CD4-positive, alpha-beta memory T cell (primary cell): ENCODE measurements around the gene CAPNS1. TPM values are rescaled to one million over a fixed set of nuclear protein-coding genes. Genes with fewer than 3 reads are reported as not detected.
A peak's percentile ranks its signal among the peaks of the same experiment; 100 is the strongest.
"Not testable (repeated sequence)": the region's sequence is repeated elsewhere in the genome, so short reads cannot be mapped to it uniquely, and the experiment has no call there.

ENCODE experiments used
- CTCF ChIA-PET: fragments of 350-600 bp; sonication (Branson Sonifier 250); formaldehyde crosslinking; loops from one replicate; lab custom pipeline; 2021; ENCODE audit warnings: inconsistent platforms; ENCODE audit not compliant: partially characterized antibody; lab: Charles Lee
- POLR2A ChIA-PET: fragments of 350-600 bp; sonication (Branson Sonifier 250); formaldehyde crosslinking; loops from one replicate; lab custom pipeline; 2021; ENCODE audit not compliant: partially characterized antibody; lab: Charles Lee
- DNase-seq, 5 donors: peaks; one replicate each; pipeline versions ENCODE4 v3.0.0 to v3.0.0-alpha.2; 2020 to 2022; ENCODE audit warnings: mixed read lengths in 1 of 5
- H3K27ac ChIP-seq: one replicate; pipeline ENCODE4 v1.7.0; 2013; ENCODE audit warnings: low read depth, low read length
- H3K27me3 ChIP-seq: 2 replicates; pipeline ENCODE4 v1.7.0; 2013; ENCODE audit warnings: mild to moderate bottlenecking, low read length, moderate library complexity; ENCODE audit not compliant: insufficient read depth
- H3K36me3 ChIP-seq: 2 replicates; pipeline ENCODE4 v1.7.0; 2013; ENCODE audit warnings: mild to moderate bottlenecking, low read length, moderate library complexity; ENCODE audit not compliant: insufficient read depth
- H3K4me1 ChIP-seq: 2 replicates; pipeline ENCODE4 v1.7.0; 2013; ENCODE audit warnings: mild to moderate bottlenecking, low read length, moderate library complexity; ENCODE audit not compliant: insufficient read depth
- H3K4me3 ChIP-seq, 2 donors: one replicate each; pipeline ENCODE4 v1.7.0; 2013; ENCODE audit warnings: low read length in 2 of 2, mild to moderate bottlenecking in 1 of 2
- H3K9me3 ChIP-seq, 2 donors: one replicate each; pipeline ENCODE4 v1.7.0; 2013; ENCODE audit warnings: low read length in 2 of 2, control low read depth in 1 of 2; ENCODE audit not compliant: control insufficient read depth in 1 of 2
- H3K27ac Mint-ChIP-seq, 7 donors: one replicate each; pipeline ENCODE4 v1.8.0; 2020 to 2021; ENCODE audit warnings: mixed read lengths in 7 of 7, mild to moderate bottlenecking in 6 of 7, inconsistent platforms in 3 of 7, moderate library complexity in 3 of 7
- H3K27me3 Mint-ChIP-seq, 2 donors: one replicate each; pipeline ENCODE4 v1.8.0; 2020 to 2021; ENCODE audit warnings: mixed read lengths in 2 of 2
- H3K36me3 Mint-ChIP-seq, 2 donors: one replicate each; pipeline ENCODE4 v1.8.0; 2020 to 2021; ENCODE audit warnings: mixed read lengths in 2 of 2, inconsistent platforms in 1 of 2, mild to moderate bottlenecking in 1 of 2
- H3K4me1 Mint-ChIP-seq, 4 donors: one replicate each; pipeline ENCODE4 v1.8.0; 2020 to 2021; ENCODE audit warnings: mixed read lengths in 4 of 4, mild to moderate bottlenecking in 1 of 4
- H3K4me3 Mint-ChIP-seq, 8 donors: one replicate each; pipeline ENCODE4 v1.8.0; 2020 to 2021; ENCODE audit warnings: mixed read lengths in 8 of 8, mild to moderate bottlenecking in 7 of 8, moderate library complexity in 6 of 8, inconsistent platforms in 3 of 8
- H3K9me3 Mint-ChIP-seq, 8 donors: one replicate each; pipeline ENCODE4 v1.8.0; 2020 to 2021; ENCODE audit warnings: mixed read lengths in 8 of 8, mild to moderate bottlenecking in 5 of 8, inconsistent platforms in 3 of 8, moderate library complexity in 1 of 8
- intact Hi-C: fragments of 100-400 bp; cut with micrococcal nuclease; formaldehyde crosslinking; loops from one replicate; pipeline ENCODE4 v1.15.1; 2023
- polyA plus RNA-seq, 2 donors: library from polyadenylated mRNA; unstranded; fragments of 300-500 nt; fragmentation: Illumina TruSeq; gene quantifications; one replicate each; pipeline ENCODE4 v1.2.3, GENCODE V29; 2021
- total RNA-seq, 2 experiments: library from RNA; stranded (reverse); gene quantifications; one replicate each; pipeline ENCODE4 v1.2.3, GENCODE V29; 2021

CAPNS1 gene
- total and polyA plus RNA-seq, 4 experiments from 2014 or later = 123 to 259 (median 220) TPM

DNA sequence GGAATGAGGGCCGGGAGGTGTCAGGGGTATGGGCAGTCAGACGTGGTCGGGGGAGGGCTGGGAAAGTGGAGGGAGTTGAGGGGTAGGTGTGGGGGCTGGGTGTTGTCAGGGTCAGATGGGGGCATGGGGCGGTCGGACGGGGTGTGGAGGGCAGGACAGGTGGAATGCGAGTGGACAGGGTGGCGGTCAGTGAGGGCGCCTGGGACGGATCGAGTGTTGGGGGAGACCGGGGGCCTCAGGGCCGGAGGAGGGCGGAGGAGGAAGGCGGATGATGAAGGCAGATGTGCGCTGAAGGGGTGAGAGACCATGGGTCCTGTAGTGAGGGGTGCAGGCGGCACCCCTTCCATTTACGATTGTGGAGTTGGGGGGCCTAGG, 18.9 kb upstream of the CAPNS1 start:
- H3K27ac ChIP-seq = no peak overlapping the region
- Mint-ChIP-seq H3K4me3 (no peak overlapping the region), H3K4me1 (peaks cover 15 to 29% (median 19%) of the 10 kb centered on the region in 4 donors), H3K9me3 (no peaks in the 10 kb centered on the region), H3K27ac (no peak overlapping the region), H3K27me3 (no peaks in the 10 kb centered on the region), H3K36me3 (peaks cover 27 to 53% of the 10 kb centered on the region in 2 donors)
- peaks cover 36% of the 10 kb centered on the region for H3K36me3 ChIP-seq
- ChIA-PET CTCF (no interaction called here), POLR2A (no interaction called here)
- no peak overlapping the region for H3K4me3 ChIP-seq
- peaks cover 13% of the 10 kb centered on the region for H3K4me1 ChIP-seq
- DNase-seq = no peak
- intact Hi-C loops = no loop called here
- H3K27me3 ChIP-seq = no peaks in the 10 kb centered on the region
- no peaks in the 10 kb centered on the region for H3K9me3 ChIP-seq

GRCh38 chr19:36121486-36122124, 18.3 kb upstream of the CAPNS1 start:
- Histone ChIP-seq H3K27ac (no peak overlapping the region), H3K4me3 (no peak overlapping the region), H3K27me3 (no peaks in the 10 kb centered on the region), H3K36me3 (peaks cover 37% of the 10 kb centered on the region), H3K4me1 (peaks cover 7% of the 10 kb centered on the region), H3K9me3 (no peaks in the 10 kb centered on the region)
- H3K9me3 Mint-ChIP-seq = no peaks in the 10 kb centered on the region
- POLR2A ChIA-PET = no interaction called here
- no peak overlapping the region for H3K4me3 Mint-ChIP-seq
- DNase-seq = no peak
- no peak overlapping the region for H3K27ac Mint-ChIP-seq
- H3K4me1 Mint-ChIP-seq = peaks cover 11 to 23% (median 14%) of the 10 kb centered on the region in 4 donors
- CTCF ChIA-PET = no interaction called here
- intact Hi-C loops = no loop called here
- no peaks in the 10 kb centered on the region for H3K27me3 Mint-ChIP-seq
- H3K36me3 Mint-ChIP-seq = peaks cover 27 to 50% of the 10 kb centered on the region in 2 donors

- Mint-ChIP-seq H3K27me3 (no peaks in the 10 kb centered on the region), H3K4me1 (peaks cover 4 to 14% (median 11%) of the 10 kb centered on the region in 4 donors), H3K27ac (peak overlapping the region in 5 of 7 donors; percentile 42 to 71 (median 57)), H3K36me3 (peaks cover 12 to 34% of the 10 kb centered on the region in 2 donors), H3K9me3 (no peaks in the 10 kb centered on the region), H3K4me3 (peak overlapping the region in 1 of 8 donors; percentile 9)
- CTCF ChIA-PET = interaction anchor here (8.3 kb wide), 1 partner anchor 45 kb away, joined by 215 read pairs; no protein-coding TSS in a partner anchor
- Histone ChIP-seq H3K9me3 (no peaks in the 10 kb centered on the region), H3K4me1 (peaks cover 14% of the 10 kb centered on the region), H3K27me3 (no peaks in the 10 kb centered on the region), H3K4me3 (no peak overlapping the region), H3K27ac (no peak overlapping the region), H3K36me3 (peaks cover 18% of the 10 kb centered on the region)
- intact Hi-C loops = no loop called here
- POLR2A ChIA-PET = interaction anchor here (2.0 to 3.4 kb wide), 2 partner anchors 10 to 44 kb away, joined by 11 to 18 read pairs; partner anchors contain the start of genes POLR2I and TBCB
- no peak for DNase-seq
These were observed 14.3 kb upstream of the CAPNS1 start for GRCh38 chr19:36125557-36125956.

DNA sequence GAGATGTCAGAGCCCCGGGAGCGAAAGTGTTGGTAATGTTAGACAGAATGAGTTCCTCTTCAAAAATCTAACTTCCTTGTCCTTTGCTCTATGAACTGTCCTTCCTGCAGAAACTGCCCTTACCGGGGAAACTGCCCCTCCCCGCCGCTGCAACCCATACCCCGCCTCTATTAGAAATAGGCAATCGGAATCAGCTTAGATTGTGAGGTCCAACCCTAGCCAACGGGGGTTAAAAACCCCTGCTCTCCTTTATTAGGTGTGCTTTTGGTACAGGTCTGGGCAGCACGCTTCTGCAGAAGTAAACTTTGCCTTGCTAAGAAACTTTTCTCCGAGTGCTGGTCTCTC, 11.5 kb upstream of the CAPNS1 start:
- peaks cover 11% of the 10 kb centered on the region for H3K36me3 ChIP-seq
- POLR2A ChIA-PET = interaction anchor here (0.8 to 3.4 kb wide), 13 partner anchors 10 to 445 kb away, joined by 3 to 61 read pairs (median 5); partner anchors contain the start of genes ALKBH6, CAPNS1, POLR2I and TBCB
- Mint-ChIP-seq H3K36me3 (peaks cover 7 to 24% of the 10 kb centered on the region in 2 donors), H3K27ac (peak overlapping the region; percentile 83 to 98 (median 94)), H3K9me3 (no peaks in the 10 kb centered on the region), H3K27me3 (no peaks in the 10 kb centered on the region), H3K4me3 (peak overlapping the region; percentile 90 to 93 (median 91)), H3K4me1 (peaks cover 12 to 37% (median 24%) of the 10 kb centered on the region in 4 donors)
- H3K9me3 ChIP-seq = no peaks in the 10 kb centered on the region
- H3K27me3 ChIP-seq = no peaks in the 10 kb centered on the region
- DNase-seq = no peak
- H3K4me1 ChIP-seq = peaks cover 36% of the 10 kb centered on the region
- intact Hi-C loops = no loop called here
- CTCF ChIA-PET = interaction anchor here (0.7 to 8.3 kb wide), 21 partner anchors 10 to 359 kb away, joined by 3 to 215 read pairs (median 6); partner anchors contain the start of genes CAPNS1, COX7A1, POLR2I and SDHAF1
- peak overlapping the region; percentile 67 for H3K27ac ChIP-seq
- peak overlapping the region; percentile 84 for H3K4me3 ChIP-seq

GRCh38 chr19:36131221-36131620, 8.6 kb upstream of the CAPNS1 start:
- H3K27me3 Mint-ChIP-seq, H3K9me3 ChIP-seq, H3K36me3 ChIP-seq, intact Hi-C loops, H3K27me3 ChIP-seq, H3K9me3 Mint-ChIP-seq, H3K4me3 ChIP-seq, H3K27ac ChIP-seq, H3K36me3 Mint-ChIP-seq: not testable (repeated sequence)
- DNase-seq = peak in 4 of 5 donors; percentile 34 to 62 (median 50)
- Mint-ChIP-seq H3K4me1 (peaks cover 12 to 42% (median 25%) of the 10 kb centered on the region in 4 donors), H3K4me3 (peak overlapping the region in 3 of 8 donors; percentile 15 to 38 (median 17)), H3K27ac (peak overlapping the region in 6 of 7 donors; percentile 46 to 85 (median 62))
- CTCF ChIA-PET = interaction anchor here (8.3 kb wide), 1 partner anchor 40 kb away, joined by 215 read pairs; no protein-coding TSS in a partner anchor
- POLR2A ChIA-PET = interaction anchor here (1.0 to 2.1 kb wide), 3 partner anchors 9 to 77 kb away, joined by 3 to 9 read pairs (median 7); partner anchors contain the start of genes CAPNS1, POLR2I, TBCB and THAP8
- peaks cover 36% of the 10 kb centered on the region for H3K4me1 ChIP-seq

DNA sequence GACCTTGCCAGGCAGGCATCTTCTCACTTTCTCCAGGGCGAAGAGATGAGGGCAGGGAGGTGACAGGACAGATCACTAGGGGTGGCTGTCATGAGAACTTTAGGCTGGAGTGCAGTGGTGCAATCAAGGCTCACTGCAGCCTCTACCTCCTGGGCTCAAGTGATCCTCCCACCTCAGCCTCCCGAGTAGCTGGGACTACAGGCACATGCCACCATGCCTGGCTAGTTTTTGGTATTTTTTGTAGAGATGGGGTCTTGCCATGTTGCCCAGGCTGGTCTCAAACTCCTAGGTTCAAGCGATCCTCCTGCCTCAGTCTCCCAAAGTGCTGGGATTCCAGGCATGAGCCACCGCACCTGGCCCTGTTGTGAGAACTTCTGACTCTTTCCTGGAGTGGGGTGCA, 5.0 kb upstream of the CAPNS1 start:
- H3K4me3 Mint-ChIP-seq, DNase-seq, H3K4me3 ChIP-seq, H3K9me3 ChIP-seq, H3K9me3 Mint-ChIP-seq, H3K27me3 ChIP-seq, H3K27me3 Mint-ChIP-seq, CTCF ChIA-PET, H3K27ac ChIP-seq, intact Hi-C loops, H3K36me3 Mint-ChIP-seq, H3K27ac Mint-ChIP-seq, H3K36me3 ChIP-seq: not testable (repeated sequence)
- POLR2A ChIA-PET = interaction anchor here (1.1 kb wide), 1 partner anchor 20 kb away, joined by 5 read pairs; the partner anchor contains the start of genes POLR2I and TBCB
- peaks cover 29% of the 10 kb centered on the region for H3K4me1 ChIP-seq
- H3K4me1 Mint-ChIP-seq = peaks cover 11 to 42% (median 25%) of the 10 kb centered on the region in 4 donors
